ENCODE results near the gene IFT57. TPM values are rescaled to one million over a fixed set of nuclear protein-coding genes. Genes with fewer than 3 reads are reported as not detected.

Gene IFT57
- total RNA-seq, 6 experiments from 2014 or later, result 53.6 to 65.3 (median 58.7) TPM

DNA sequence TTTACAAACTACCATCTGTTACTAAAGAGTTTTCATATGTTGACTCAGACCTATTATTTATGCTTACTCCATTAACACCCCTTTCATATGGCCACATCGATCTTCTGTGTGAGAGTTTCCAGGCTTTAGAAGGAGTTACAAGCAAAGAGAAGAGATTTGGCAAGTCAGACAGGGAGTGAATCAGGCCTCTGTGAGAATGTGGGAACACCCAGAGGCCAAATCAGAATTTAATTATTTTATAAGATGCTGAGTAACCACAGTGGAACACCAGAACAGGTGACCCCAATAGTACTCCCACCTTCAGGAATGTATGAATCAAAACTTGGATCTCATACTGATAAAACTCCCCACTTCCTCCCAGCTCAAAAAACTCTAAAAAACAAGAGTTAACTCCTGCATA lies 42.0 kb downstream of the IFT57 start:
- peaks cover 85% of the 10 kb centered on the region for H3K4me1 Mint-ChIP-seq (ENCODE audit: low read depth)
- no peaks in the 10 kb centered on the region for H3K27me3 Mint-ChIP-seq (ENCODE audit: insufficient read depth)
- H3K9me3 Mint-ChIP-seq, result peaks cover 6% of the 10 kb centered on the region
- H3K4me3 Mint-ChIP-seq, result peak overlapping the region; percentile 70
- peak overlapping the region; percentile 82 for H3K27ac Mint-ChIP-seq
- TF ChIP-seq, protein P1, sequence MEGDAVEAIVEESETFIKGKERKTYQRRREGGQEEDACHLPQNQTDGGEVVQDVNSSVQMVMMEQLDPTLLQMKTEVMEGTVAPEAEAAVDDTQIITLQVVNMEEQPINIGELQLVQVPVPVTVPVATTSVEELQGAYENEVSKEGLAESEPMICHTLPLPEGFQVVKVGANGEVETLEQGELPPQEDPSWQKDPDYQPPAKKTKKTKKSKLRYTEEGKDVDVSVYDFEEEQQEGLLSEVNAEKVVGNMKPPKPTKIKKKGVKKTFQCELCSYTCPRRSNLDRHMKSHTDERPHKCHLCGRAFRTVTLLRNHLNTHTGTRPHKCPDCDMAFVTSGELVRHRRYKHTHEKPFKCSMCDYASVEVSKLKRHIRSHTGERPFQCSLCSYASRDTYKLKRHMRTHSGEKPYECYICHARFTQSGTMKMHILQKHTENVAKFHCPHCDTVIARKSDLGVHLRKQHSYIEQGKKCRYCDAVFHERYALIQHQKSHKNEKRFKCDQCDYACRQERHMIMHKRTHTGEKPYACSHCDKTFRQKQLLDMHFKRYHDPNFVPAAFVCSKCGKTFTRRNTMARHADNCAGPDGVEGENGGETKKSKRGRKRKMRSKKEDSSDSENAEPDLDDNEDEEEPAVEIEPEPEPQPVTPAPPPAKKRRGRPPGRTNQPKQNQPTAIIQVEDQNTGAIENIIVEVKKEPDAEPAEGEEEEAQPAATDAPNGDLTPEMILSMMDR (IDR thresholded peaks at IDR 0.05), result no peak
- H3K36me3 Mint-ChIP-seq (ENCODE audit: low read depth), result peaks cover 12% of the 10 kb centered on the region
- peak; percentile 61 for DNase-seq

DNA sequence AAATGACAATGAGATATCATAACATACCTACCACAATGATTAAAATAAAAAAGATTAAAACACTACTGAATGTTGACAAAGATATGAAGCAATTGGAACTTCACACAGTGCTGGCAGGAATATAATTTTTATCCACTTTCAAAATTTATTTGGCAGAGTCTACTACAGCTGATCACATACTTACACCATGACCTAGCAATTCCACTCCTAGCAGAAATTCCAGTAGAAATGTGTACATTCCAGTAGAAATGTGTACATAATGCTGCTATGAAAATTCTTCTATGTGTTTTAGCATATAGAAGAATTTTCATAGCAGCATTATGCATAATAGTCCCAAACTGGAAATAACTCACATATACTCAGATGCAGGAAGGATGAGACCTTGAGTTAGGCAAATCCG lies 43.5 kb downstream of the IFT57 start:
- peak overlapping the region; percentile 60 for H3K27ac Mint-ChIP-seq
- TF ChIP-seq, protein P1 (IDR thresholded peaks at IDR 0.05), result no peak
- H3K36me3 Mint-ChIP-seq (ENCODE audit: low read depth), result peaks cover 6% of the 10 kb centered on the region; the same call in 1 of the 2 replicates
- peak; percentile 22 for DNase-seq
- peak overlapping the region; percentile 70 for H3K4me3 Mint-ChIP-seq
- H3K4me1 Mint-ChIP-seq (ENCODE audit: low read depth), result peaks cover 89% of the 10 kb centered on the region
- no peaks in the 10 kb centered on the region; the same call in 1 of the 2 replicates for H3K27me3 Mint-ChIP-seq (ENCODE audit: insufficient read depth)
- no peaks in the 10 kb centered on the region for H3K9me3 Mint-ChIP-seq

GRCh38 chr3:108177536-108177935 lies 44.7 kb downstream of the IFT57 start:
- no peak overlapping the region for H3K4me3 Mint-ChIP-seq
- no peaks in the 10 kb centered on the region for H3K9me3 Mint-ChIP-seq
- no peak overlapping the region for H3K27ac Mint-ChIP-seq
- TF ChIP-seq, protein P1 (IDR thresholded peaks at IDR 0.05), result no peak
- H3K27me3 Mint-ChIP-seq (ENCODE audit: insufficient read depth), result no peaks in the 10 kb centered on the region; the same call in 1 of the 2 replicates
- DNase-seq, result no peak
- peaks cover 6% of the 10 kb centered on the region; the same call in 1 of the 2 replicates for H3K36me3 Mint-ChIP-seq (ENCODE audit: low read depth)
- H3K4me1 Mint-ChIP-seq (ENCODE audit: low read depth), result peaks cover 78% of the 10 kb centered on the region

GRCh38 chr3:108175352-108175751 lies 46.9 kb downstream of the IFT57 start:
- H3K4me3 Mint-ChIP-seq, result peak overlapping the region; percentile 29; the same call in 1 of the 2 replicates
- H3K27me3 Mint-ChIP-seq (ENCODE audit: insufficient read depth), result no peaks in the 10 kb centered on the region; the same call in 1 of the 2 replicates
- DNase-seq, result peak; percentile 38
- H3K27ac Mint-ChIP-seq, result peak overlapping the region; percentile 34; the same call in 1 of the 2 replicates
- TF ChIP-seq, protein P1 (IDR thresholded peaks at IDR 0.05), result no peak
- no peaks in the 10 kb centered on the region for H3K9me3 Mint-ChIP-seq
- peaks cover 7% of the 10 kb centered on the region; the same call in 1 of the 2 replicates for H3K36me3 Mint-ChIP-seq (ENCODE audit: low read depth)
- H3K4me1 Mint-ChIP-seq (ENCODE audit: low read depth), result peaks cover 56% of the 10 kb centered on the region

GRCh38 chr3:108171106-108171505 lies 51.1 kb downstream of the IFT57 start:
- no peak for DNase-seq
- H3K27ac Mint-ChIP-seq, result no peak overlapping the region
- H3K4me3 Mint-ChIP-seq, result no peak overlapping the region
- H3K36me3 Mint-ChIP-seq (ENCODE audit: low read depth), result peaks cover 12% of the 10 kb centered on the region
- H3K4me1 Mint-ChIP-seq (ENCODE audit: low read depth), result peaks cover 14% of the 10 kb centered on the region
- no peaks in the 10 kb centered on the region; the same call in 1 of the 2 replicates for H3K27me3 Mint-ChIP-seq (ENCODE audit: insufficient read depth)
- TF ChIP-seq, protein P1 (IDR thresholded peaks at IDR 0.05), result no peak
- no peaks in the 10 kb centered on the region for H3K9me3 Mint-ChIP-seq
